ENCODE data around the gene VENTX.

The VENTX gene

DNA sequence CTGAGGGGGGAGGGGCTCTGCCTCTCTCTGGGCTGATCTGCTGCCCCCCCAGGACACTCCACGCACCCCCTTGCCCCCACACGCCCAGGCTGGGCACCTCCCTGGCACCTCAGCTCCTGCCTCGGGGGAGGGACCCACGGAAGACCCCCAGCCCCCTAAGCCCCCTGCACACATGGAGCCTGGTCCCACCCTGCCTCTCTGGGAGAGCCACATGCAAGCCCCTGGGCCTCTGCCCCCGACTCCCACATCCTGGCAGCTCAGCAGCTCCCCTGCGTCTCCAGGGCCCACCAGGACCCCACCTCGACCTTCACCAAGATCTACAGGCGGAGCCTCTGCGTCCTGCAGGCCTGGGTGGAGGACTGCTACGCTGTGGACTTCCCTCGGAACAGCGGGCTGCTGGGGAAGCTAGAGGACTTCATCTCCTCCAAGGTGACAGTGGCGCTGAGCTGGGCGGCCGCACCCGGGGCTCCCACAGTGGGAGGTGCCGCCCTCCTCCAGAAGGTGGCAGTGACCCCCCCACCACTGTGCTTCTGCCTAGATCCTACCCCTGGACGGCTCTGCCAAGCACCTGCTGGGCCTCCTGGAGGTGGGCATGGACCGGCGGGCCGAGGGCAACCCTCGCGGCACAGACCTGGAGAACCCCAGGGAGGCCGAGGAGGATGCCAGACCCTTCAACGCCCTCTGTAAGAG lies 26.4 kb upstream of the VENTX start:
- TF ChIP-seq, protein P1, sequence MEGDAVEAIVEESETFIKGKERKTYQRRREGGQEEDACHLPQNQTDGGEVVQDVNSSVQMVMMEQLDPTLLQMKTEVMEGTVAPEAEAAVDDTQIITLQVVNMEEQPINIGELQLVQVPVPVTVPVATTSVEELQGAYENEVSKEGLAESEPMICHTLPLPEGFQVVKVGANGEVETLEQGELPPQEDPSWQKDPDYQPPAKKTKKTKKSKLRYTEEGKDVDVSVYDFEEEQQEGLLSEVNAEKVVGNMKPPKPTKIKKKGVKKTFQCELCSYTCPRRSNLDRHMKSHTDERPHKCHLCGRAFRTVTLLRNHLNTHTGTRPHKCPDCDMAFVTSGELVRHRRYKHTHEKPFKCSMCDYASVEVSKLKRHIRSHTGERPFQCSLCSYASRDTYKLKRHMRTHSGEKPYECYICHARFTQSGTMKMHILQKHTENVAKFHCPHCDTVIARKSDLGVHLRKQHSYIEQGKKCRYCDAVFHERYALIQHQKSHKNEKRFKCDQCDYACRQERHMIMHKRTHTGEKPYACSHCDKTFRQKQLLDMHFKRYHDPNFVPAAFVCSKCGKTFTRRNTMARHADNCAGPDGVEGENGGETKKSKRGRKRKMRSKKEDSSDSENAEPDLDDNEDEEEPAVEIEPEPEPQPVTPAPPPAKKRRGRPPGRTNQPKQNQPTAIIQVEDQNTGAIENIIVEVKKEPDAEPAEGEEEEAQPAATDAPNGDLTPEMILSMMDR (IDR thresholded peaks at IDR 0.05; ENCODE audit: insufficient read depth, low read length, poor library complexity, severe bottlenecking), result no peak
- Histone ChIP-seq H3K27me3 (replicated peaks; ENCODE audit: control insufficient read depth, insufficient read depth, low read length) (no peaks in the 10 kb centered on the region), H3K36me3 (ENCODE audit: control insufficient read depth, insufficient read depth, low read length) (no peaks in the 10 kb centered on the region), H3K4me3 (replicated peaks; ENCODE audit: low read depth, low read length) (no peak overlapping the region)
- no peak for DNase-seq (ENCODE audit: extremely low read depth, insufficient read length)

DNA sequence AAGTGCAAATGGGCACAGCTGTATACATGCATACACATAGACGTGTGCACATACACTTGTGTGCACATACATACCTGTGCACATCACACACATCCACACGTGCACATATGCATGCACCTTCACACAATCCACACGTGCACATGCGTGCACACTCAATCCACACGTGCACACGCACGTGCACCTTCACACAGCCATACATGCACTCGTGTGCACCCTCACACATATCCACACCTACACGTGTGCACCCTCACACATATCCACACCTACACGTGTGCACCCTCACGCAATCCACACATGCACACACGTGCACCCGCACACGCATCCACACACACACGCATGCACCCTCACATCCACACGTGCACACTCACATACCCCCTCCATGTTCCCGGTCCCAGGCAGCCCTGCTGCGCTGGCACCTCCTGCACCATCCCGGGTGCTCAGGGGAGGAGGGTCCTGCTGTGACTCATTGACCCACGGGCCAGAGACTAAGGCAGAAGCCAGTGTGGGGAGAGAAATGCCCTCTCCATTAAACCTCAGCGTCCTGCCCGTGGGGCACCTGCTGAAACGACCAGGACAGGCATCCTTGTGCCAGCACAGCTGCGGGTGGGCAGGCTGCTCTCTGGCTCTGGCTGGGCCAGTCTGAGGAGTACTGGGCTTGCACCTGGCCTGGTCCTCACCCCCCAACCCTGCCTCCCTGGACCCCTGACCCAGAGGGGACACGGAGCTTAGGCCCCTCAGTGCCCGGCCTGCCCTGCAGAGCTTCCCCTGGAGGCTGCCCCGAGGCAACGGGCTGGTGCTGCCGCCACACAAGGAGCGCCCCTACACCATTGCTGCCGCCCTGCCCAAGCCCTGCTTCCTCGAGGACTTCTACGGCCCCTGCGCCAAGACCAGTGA lies 25.4 kb upstream of the VENTX start:
- H3K4me3 ChIP-seq (replicated peaks; ENCODE audit: low read depth, low read length), result no peak overlapping the region
- H3K27me3 ChIP-seq (replicated peaks; ENCODE audit: control insufficient read depth, insufficient read depth, low read length), result no peaks in the 10 kb centered on the region
- TF ChIP-seq, protein P1 (IDR thresholded peaks at IDR 0.05; ENCODE audit: insufficient read depth, low read length, poor library complexity, severe bottlenecking), result no peak
- H3K36me3 ChIP-seq (ENCODE audit: control insufficient read depth, insufficient read depth, low read length), result no peaks in the 10 kb centered on the region
- no peak for DNase-seq (ENCODE audit: extremely low read depth, insufficient read length)

DNA sequence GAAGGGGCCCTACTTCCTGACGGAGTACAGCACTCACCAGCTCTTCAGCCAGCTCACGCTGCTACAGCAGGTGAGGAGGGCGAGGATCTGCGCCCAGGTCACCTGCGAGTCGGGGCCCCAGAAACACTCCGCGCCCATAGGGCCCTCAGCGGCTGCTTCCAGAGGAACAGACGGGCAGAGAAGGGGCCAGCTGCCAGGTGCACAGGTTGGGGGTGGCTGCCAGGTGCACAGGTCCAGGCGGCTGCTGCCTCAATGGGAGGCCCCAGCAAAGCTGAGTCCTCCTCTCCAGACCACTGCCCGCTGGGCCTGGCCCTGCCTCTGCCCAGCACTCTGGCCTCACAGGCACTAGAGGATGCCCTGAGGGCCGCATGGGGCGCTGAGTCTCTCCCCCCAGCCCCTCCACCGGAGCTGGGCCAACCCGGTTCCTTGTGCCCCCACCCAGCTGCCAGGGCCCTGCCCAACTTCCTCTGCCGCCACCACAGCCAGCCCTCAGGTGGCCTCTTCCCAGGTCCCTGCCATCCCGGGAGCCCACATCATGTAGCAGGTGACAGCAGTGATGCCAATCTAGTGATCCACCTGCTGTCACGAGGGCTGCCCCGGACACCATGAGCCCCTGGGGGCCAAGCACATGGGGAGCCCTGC lies 24.7 kb upstream of the VENTX start:
- Histone ChIP-seq H3K4me3 (replicated peaks; ENCODE audit: low read depth, low read length) (no peak overlapping the region), H3K27me3 (replicated peaks; ENCODE audit: control insufficient read depth, insufficient read depth, low read length) (no peaks in the 10 kb centered on the region), H3K36me3 (ENCODE audit: control insufficient read depth, insufficient read depth, low read length) (no peaks in the 10 kb centered on the region)
- TF ChIP-seq, protein P1 (IDR thresholded peaks at IDR 0.05; ENCODE audit: insufficient read depth, low read length, poor library complexity, severe bottlenecking), result no peak
- DNase-seq (ENCODE audit: extremely low read depth, insufficient read length), result no peak

DNA sequence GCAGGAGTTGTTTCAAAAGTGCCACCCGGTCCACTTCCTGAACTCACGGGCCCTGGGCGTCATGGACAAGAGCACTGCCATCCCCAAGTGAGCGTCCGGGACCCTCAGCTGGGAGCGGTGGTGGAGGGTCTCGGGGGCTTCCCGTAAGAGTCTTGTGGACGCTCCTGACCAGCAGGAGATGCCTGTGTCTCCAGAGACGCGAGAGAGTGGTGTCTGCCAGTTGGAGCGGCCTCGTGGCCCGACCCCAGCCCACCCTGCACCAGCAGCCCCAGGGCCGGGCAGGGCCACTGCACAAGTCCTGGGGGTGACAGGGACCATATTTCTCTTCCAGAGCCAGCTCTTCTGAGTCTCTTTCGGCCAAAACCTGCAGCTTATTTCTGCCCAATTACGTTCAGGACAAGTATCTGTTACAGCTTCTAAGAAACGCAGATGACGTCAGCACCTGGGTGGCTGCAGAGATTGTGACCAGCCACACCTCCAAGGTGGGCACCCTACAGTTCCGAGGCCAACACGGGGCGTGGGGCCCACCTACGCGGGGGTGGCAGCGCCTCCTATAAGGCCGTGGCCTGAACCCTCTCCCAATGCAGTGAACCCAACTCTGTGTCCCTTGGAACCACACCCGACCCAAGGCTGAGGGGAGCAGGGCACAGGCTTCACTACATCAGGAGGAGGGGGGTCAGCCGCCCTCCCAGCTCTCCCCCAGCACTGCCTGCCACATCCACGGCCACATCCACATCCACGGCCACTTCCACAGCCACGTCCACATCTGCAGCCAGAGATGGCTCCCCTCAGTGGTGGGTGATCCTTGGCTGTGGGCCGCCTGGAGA lies 23.8 kb upstream of the VENTX start:
- TF ChIP-seq, protein P1 (IDR thresholded peaks at IDR 0.05; ENCODE audit: insufficient read depth, low read length, poor library complexity, severe bottlenecking), result no peak
- no peaks in the 10 kb centered on the region for H3K27me3 ChIP-seq (replicated peaks; ENCODE audit: control insufficient read depth, insufficient read depth, low read length)
- no peaks in the 10 kb centered on the region for H3K36me3 ChIP-seq (ENCODE audit: control insufficient read depth, insufficient read depth, low read length)
- H3K4me3 ChIP-seq (replicated peaks; ENCODE audit: low read depth, low read length), result no peak overlapping the region
- DNase-seq (ENCODE audit: extremely low read depth, insufficient read length), result no peak

Measured in GM06990 (cell line).